Activated effector memory CD4-positive, alpha-beta T cell treated with Interleukin-2 at 50 U/mL for 16 hours (primary cell): Measurements from ENCODE around the gene TAF15.

Experiments used
- DNase-seq: peaks from one replicate; pipeline ENCODE4 v3.0.0-alpha.2; 2020

TAF15 gene

DNA sequence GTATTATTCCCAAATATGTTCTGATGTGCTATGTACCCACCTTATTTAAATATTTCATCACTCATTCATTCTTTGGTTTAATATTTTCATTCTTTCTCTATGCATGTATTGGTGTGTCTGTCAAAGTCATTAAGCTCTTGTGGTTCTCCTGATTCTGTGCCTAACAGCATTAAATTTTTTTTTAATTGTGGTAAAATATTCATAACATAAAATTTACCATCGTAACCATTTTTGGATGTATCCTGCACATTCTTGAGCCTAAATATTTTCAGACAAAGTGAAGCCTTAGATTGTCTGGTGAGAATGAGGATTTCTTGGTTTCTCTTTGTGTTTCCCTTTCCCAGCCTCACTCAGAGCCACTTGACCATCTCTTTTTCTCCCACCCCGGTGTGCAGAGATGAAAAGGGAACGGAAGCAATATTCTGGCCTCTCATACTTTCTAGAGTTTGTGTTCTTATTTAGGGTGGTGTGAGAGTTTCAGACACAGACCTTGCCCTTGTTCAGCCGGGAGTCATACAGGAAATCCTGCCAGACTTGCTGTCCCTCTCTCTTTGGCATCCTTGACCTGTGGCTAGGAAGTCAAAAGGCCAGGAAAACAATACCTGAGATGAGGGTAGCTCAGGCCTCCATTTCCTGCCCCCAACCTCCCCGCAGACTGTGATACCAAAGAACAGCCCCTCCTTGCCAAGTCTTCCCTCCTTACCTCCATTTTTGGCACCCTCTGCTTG lies 66.0 kb downstream of the TAF15 start:
- no peak for DNase-seq

DNA sequence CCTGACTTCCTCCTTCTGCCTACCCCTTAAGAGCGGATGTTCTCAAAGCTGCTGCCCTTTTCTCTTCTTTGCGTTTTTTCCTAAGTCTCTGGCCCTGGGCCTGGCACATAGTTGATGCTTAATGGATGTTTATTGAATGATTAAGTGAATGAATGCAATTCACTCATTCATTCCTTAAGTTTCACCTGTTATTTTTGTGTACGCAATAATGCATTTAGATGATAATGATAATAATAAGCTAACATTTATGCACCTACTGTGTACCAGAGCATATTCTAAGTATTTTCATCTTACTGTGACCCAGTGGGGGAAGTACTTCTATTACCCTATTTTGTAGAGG lies 66.5 kb downstream of the TAF15 start:
- no peak for DNase-seq

DNA sequence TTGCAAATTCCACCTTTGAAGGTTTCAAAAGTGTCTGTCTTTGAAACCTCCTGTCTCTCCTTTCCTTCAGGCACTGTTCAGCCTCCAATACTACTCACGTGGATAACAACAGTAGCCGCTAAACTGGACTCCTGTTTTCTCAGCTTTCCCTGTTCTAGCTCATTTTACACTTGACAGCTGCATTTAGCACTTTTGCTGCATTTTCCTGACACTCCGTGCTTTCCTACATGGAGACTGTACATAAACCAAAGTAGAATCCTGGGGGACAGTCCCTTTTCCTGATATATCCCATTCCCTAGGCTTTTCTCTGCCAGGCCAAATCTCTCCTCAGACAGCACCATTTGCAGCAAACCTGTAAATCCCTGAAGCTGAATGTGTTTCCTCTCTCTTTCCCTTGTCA lies 67.2 kb downstream of the TAF15 start:
- no peak for DNase-seq

DNA sequence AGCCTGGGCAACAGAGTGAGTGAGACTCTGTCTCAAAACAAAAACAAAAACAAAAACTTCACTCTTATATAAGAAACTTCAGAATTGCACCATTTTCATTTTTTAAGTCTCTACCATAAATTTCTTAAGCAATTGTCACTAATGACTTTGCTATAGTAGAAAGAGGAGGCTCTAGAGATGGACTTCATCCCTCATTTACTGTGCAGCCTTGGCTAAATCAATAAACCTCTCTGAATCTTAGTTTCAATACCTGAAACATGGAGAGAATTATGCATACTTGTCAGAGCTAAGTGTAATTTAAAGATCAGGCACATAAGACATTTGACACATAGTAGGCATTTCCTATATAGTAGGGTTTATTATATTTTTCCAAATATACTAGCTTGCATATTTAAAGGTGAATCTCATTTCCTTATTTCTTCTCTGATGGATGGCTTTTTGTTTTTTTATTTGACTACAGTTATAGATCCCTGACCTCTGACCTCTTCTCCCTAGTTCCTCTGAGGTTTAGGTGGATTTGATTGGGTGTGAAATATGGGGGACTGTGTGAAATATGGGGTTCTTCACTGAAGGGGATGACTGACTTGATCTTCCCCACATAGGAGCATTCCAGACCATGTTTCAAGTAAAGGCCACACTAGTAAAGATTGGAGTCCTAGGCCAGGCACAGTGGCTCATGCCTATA lies 68.2 kb downstream of the TAF15 start:
- no peak for DNase-seq

DNA sequence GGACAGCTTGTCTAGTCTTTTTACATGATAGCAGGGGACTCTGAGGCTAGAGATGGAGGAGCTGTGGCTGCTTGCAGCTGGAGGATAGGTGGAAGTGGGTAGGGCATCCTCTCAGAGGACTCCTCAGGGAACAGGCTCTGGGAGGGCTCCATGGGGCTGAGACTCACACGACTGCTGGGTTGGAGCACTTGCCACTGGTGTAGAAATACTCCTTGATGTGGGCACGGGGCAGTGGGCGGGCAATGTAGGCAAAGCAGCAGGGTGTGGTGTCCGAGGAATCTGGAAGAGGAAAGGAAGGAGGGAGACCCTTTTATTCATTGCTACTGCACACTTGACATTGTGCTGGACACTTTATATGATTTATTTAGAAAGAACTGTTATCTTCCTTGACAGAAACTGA lies 69.1 kb downstream of the TAF15 start:
- no peak for DNase-seq

DNA sequence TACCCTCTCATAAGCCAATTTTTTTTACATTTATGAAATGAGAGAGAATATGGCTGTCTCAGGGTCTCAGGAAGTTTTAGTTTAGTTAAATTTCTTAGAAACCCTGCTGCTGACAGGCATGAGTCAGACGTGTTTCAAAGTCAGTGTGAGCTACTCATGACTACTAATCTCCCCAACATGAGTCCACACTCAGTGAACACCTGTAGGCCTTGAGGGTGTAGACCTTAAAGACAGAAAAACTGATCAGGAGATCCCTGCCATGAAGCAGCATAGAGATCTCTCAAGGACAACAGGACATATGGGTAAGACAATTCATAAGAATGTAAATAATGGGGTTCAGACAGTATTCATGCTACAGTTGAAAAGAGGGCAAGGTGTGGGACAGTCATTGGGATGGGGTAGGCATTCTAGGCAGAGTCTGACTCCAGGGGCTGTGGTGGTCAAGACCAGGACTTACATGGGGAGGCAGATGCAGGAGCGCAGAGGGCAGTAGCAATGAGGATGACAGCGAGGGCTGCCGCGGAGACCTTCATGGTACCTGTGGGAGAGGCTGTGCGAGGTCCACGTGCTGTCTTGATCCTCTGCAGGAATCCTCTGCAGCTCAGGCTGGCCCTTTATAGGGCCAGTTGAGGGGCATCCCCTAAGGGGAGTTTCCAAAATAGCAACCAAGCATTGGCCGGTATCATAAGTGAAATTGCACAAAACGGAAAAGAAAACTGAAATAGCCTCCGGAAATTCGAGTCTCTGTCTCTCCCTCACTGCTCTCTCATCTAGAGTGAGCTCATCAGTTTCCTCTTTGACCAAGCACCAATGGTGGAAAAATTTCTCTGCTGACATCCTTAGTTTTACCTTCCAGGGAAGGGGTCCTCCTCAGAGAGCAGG lies 70.7 kb downstream of the TAF15 start, which contains the start of gene CCL5:
Gene CCL5 (minus strand): TSS at position 588 of the 882 bp plus-strand sequence.
- DNase-seq, result no peak

DNA sequence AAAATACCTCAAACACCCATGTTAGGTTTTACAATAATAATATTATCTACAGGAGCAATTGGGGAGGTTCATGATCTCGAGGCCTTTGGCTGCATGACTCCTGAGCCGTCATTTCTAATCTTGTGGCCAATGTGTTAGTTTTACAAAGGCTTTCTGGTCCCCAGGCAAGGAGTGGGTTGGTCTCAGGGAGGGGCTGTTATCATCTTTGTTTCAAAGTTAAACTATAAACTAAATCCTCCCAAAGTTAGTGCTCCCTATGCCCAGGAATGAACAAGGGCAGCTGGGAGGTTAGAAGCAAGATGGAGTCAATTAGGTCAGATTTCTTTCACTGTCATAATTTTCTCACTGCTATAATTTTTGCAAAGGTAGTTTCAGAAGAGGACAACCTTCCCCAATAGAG lies 80.0 kb downstream of the TAF15 start:
- DNase-seq, result no peak

DNA sequence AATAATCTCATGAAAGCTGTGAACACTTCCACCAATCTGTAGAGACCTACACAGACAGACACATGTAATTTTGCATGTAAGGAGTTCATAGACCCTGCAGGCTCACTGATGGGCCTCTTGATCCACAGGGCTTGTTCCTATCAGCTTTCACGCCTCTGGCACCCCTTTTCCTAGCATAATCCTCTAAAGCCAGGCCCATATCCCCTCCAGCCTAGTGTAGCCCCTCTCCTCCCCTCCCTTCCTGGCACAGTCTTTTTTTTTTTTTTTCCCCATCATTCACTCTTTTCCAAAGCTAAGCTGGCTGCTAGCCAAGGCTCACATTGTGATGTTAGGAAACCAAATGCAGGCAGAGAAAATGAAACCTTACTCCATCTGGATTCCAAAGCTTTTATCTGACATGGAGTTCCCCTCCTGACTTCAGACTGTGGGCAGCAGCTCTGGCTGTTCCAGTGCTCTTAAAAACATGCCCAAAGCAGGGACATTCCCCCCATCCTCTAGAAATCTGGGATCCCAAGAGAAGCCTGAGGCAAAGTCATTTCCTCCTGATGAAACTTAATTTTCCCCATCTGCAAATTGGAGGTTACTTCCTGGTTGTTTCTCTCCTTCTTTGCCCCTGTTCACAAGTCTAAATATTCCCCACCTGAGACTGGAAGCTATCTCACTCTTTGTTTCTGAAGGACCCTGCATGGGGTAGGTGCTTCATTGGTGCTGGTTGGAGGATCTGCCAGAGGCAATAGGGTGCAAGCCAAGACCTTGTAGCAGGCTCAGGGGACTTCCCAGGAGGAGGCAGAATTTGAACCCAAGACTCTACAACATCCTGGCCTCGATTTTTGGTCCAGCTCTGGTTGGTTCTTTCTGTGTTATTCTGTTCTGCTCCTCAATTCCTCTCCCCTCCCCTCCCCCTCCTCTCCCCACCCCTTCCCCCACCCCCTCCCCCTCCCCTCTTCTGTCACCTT lies 80.8 kb downstream of the TAF15 start:
- no peak for DNase-seq

DNA sequence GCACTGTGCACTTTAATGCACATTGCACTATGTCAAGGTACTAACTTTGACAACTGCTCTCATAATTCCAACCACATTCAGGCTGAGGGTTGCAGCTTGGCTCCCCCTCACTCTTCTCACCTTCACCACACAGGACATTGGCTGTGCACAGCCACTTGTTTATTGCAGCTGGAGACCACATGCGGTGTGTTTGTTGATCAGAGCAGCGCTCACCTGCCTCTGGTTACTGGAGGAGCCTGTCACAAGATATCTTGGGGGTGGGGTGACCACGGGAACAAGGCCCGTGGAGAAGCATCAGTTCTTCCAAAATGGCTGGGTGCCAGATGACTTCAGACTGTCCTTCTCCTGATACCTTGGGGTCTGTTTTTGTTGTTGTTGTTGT lies 81.5 kb downstream of the TAF15 start:
- peak; percentile 63 for DNase-seq

DNA sequence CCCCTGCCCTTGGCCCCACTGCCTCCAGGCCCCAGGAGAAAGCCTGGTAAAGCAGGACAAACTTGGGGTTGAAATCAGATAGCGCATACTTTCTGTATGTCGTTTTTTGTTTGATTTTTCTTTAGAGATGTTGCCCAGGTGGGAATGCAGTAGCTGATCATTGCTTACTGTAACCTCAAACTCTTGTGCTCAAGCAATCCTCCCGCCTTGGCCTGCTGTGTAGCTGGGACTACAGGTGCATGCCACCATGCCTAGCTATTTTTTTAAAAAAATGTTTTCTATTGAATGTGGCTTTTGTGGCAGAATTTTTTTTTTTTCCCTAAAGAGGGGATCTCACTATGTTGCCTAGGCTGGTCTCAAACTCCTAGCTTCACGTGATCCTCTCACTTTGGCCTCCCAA lies 82.0 kb downstream of the TAF15 start:
- no peak for DNase-seq

DNA sequence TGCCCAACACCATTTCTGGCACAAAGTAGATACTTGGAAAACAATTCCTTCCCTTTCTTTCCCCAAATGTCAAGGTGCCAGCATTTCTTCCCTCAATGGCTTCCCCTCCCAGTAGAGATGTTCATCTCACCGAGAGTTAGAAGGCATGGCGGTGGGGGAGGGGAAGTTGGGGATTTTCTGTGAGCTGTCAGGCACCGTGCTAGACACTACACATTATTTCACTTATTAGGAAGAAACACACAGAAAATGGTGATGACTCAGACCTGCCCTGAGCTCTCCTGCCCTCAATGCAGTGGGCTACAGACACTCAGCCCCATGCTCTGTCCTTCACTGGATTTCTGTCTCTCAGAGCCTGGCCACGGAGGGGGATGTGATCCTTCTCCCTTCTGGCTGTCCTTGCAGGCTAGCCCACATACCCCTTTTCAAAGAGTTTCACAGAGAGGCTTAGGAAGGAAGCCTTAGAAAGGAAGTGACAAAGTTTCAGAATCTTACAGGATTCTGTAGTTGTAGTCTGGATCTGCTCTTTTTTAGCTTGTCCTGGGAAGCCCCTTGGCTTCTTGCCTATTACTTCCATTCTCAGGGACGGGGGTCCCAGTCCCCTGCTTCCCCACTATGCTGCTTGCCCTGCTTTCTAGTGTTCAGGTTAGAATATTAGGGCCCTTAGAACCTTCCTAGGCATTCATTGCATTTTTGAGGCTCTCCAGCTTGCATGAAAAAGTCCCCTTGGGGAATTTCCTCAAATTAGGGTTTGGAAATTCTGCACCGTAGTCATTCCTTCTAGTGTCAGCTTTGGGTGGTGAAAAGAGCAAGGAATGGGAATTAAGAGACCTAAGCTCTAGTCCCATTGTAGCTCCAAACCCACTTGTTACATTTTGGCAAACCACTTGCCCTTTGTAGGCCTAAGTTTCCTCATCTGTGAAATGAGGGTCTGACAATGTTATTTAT lies 83.1 kb downstream of the TAF15 start:
- DNase-seq, result no peak

DNA sequence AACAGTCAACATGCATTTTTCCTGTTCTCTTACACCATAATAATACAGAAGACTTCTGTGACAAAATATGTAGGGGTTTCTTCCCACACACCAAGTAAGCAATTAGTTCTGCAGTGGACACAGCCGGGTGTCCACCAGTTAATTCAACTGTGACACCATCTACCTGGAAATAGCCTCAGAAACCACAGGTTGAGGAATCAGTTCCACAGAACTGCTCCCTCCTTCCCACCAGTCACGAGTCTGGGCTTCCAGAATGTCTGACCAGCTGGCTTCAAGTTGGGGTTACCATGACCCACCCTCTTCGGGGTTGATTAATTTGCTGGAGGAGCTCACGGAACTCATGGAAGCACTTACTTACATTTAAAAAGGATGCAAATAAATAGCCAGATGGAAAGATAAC lies 84.5 kb downstream of the TAF15 start:
- no peak for DNase-seq

DNA sequence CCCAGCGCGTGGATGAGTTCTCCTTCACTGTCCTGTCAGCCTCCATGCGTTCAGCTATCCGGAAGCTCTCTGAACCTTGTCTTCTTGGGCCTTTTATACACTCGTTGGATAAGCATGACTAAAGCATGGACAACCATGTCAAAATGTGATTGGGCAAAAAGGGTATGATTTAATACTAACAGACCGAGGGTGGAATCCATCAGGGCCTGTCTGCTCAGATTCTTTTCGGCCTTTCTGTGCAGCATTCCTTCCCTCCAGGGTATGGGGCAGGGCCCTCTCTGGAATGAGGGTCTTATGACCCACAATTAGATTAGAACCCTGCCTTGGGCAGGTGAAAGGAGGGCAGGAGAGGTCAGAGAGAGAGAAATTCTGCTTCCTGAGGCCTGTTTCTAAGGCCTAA lies 84.9 kb downstream of the TAF15 start:
- DNase-seq, result no peak

DNA sequence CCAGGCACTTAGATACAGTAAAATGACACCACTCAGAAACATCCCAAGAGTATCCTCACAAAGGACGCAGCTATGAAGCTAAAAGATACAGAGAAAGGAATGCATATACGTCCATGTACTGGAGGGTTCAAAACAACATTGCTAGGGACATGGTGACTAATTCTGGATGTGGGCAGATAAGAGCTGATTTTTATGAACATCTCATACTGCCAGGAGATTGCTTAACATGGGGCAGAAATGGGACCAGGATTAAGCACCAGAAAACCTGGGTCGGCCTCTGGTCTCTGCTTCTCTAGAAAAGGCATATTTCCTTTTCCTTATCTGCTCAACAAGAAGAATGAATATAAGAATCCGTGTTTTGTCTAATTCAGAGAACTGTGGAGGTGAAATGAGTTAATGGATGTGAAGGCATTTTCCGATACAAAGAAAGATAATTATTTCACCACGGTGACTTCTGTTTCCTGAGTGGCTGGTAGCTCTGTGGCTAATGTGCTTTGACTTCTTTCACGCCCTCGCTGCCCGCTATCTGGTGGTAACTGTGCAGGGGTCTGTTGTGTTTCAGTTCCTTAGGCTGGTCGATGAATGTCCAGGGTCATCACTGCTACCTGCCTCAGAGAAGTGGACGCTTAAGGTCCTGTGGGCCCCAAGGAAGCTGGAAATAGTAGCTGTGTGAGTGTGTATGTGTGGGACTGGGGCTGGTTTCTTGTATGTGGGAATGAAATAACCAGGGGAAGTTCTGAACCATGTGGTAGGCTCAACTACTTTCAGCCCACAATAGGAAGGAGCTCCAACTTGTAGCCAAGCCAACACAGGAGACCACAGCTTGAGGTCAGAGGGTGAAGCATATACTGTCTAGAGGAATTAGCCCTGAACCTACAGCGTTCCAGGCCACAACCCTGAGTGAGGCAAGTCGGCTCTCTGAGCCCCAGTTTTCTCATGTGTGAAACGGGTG lies 86.6 kb downstream of the TAF15 start:
- DNase-seq, result no peak
